Measurements from ENCODE around the gene NEBL. TPM values are rescaled to one million over a fixed set of nuclear protein-coding genes. Genes with fewer than 3 reads are reported as not detected.

The NEBL gene
- total RNA-seq, 2 experiments from 2014 or later: 0.07 to 0.34 TPM

DNA sequence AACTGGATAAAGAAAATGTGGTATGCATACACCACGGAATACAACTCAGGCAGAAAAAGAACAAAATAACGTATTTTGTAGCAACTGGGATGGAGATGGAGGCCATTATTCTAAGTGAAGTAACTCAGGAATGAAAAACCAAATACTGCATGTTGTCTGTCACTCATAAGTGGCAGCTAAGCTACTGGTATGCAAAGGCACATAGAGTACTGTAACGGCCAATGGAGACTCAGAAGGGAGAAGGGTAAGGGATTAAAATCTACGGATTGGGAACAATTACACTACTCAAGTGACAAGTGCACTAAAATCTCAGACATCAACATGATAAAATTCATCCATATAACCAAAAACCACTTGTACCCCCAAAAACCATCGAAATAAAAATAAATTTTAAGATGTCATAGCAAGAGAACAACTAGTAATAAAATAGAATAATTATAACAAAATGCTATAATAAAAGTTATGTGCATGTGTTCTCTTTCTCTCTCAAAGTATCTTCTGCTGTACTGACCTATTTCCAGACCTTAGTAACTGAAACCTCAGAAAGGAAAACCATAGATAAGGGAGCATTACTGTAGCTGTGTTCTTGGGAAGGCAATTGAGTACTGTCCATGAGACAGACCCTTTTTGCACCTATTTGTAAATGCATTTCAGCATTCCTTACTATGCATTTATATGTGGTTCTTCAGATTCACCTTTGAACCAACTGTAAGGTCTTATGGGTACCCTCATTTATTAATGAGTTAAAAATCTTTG, 6.7 kb upstream of the NEBL start:
- TF ChIP-seq, protein P1, sequence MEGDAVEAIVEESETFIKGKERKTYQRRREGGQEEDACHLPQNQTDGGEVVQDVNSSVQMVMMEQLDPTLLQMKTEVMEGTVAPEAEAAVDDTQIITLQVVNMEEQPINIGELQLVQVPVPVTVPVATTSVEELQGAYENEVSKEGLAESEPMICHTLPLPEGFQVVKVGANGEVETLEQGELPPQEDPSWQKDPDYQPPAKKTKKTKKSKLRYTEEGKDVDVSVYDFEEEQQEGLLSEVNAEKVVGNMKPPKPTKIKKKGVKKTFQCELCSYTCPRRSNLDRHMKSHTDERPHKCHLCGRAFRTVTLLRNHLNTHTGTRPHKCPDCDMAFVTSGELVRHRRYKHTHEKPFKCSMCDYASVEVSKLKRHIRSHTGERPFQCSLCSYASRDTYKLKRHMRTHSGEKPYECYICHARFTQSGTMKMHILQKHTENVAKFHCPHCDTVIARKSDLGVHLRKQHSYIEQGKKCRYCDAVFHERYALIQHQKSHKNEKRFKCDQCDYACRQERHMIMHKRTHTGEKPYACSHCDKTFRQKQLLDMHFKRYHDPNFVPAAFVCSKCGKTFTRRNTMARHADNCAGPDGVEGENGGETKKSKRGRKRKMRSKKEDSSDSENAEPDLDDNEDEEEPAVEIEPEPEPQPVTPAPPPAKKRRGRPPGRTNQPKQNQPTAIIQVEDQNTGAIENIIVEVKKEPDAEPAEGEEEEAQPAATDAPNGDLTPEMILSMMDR (IDR thresholded peaks at IDR 0.05): no peak
- no peak for DNase-seq
- ATAC-seq: no peak
- Mint-ChIP-seq H3K27ac (no peak overlapping the region), H3K9me3 (peaks cover 4% of the 10 kb centered on the region), H3K4me1 (ENCODE audit: low read depth) (no peaks in the 10 kb centered on the region), H3K36me3 (ENCODE audit: low read depth) (no peaks in the 10 kb centered on the region), H3K27me3 (no peaks in the 10 kb centered on the region), H3K4me3 (no peak overlapping the region)
- CTCF ChIA-PET: no interaction called here
- intact Hi-C loops (cut with micrococcal nuclease): no loop called here
- POLR2A ChIA-PET: no interaction called here

DNA sequence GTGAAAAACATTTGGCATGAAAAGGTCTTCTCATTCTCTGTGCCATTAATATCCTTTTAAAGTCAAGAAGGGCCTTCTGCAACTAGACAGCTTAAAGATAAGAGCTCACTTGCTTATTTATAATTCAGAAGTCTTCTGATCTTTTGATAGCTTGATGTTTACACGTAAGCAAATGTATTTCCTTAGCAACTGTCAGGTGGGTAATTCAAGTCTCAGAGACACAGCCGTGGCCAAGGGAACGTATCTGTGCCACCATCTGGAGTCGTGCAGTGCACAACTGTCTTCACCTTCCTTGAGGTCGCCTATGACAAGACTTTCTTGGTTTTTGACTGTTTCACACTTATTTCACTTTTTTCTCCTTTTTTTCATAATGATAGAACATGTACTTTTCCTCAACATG, 4.0 kb upstream of the NEBL start:
- no peak overlapping the region for H3K27ac Mint-ChIP-seq
- H3K9me3 Mint-ChIP-seq: peaks cover 4% of the 10 kb centered on the region
- H3K27me3 Mint-ChIP-seq: no peaks in the 10 kb centered on the region
- TF ChIP-seq, protein P1 (IDR thresholded peaks at IDR 0.05): no peak
- no peak for ATAC-seq
- no peak for DNase-seq
- ChIA-PET CTCF (no interaction called here), POLR2A (no interaction called here)
- H3K4me1 Mint-ChIP-seq (ENCODE audit: low read depth): no peaks in the 10 kb centered on the region
- intact Hi-C loops (cut with micrococcal nuclease): no loop called here
- H3K4me3 Mint-ChIP-seq: no peak overlapping the region
- no peaks in the 10 kb centered on the region for H3K36me3 Mint-ChIP-seq (ENCODE audit: low read depth)

DNA sequence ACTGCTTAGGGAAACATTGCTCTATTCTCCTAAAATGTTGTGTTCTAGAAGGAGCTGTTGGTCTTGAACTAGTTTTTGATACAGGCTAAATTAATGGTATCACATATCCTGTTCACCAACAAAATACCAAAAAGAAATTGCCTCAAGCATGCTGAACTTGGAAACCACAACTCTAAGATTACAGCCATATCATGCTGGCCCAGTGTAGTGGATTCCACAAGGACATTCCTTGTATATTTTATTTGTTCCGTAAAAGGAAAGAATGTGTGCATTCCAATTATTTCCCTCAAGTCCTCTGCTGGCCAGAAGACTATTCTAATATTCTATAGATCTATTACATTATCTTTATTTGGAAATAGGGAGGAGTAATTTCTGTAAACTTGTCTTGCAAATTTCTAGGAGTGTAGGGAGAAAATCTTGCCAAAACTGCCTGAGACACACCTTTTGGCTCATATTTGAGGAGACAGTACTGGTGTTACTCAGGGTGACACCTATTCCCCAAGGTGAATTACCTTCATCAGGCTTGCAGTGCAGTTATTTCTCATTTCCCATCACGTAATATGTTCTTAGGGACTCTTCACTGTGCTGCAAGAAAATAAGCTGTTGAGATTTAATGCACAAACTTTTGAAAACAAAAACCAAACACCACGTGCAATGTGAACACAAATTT, 1.9 kb upstream of the NEBL start:
- Mint-ChIP-seq H3K36me3 (ENCODE audit: low read depth) (no peaks in the 10 kb centered on the region), H3K27ac (no peak overlapping the region), H3K27me3 (no peaks in the 10 kb centered on the region), H3K4me3 (no peak overlapping the region), H3K4me1 (ENCODE audit: low read depth) (no peaks in the 10 kb centered on the region), H3K9me3 (peaks cover 2% of the 10 kb centered on the region)
- POLR2A ChIA-PET: no interaction called here
- DNase-seq: no peak
- CTCF ChIA-PET: interaction anchor here (1.2 kb wide), 1 partner anchor 11 kb away, joined by 3 read pairs; no protein-coding TSS in a partner anchor
- TF ChIP-seq, protein P1 (IDR thresholded peaks at IDR 0.05): no peak
- intact Hi-C loops (cut with micrococcal nuclease): no loop called here
- ATAC-seq: no peak

DNA sequence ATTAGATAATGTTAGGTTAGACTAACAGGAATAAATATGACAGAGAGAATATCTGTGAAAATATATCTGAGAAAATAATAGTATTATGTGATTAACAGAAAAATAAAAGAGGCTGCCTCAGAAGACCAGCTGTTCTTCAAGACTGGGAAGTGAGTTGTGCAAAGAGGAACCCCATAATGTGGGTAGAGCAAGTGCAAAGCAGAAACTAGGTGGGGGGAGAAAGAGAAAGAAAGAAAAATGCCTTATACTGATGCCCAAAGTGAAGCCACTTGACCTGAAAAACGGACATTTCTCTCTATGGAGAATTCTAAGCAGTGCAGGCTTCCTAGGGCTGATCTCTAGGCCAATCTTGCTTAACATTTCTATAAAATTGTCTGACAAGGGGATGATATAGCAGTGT, 3.8 kb downstream of the NEBL start:
- H3K36me3 Mint-ChIP-seq (ENCODE audit: low read depth): no peaks in the 10 kb centered on the region
- H3K4me3 Mint-ChIP-seq: no peak overlapping the region
- peaks cover 2% of the 10 kb centered on the region for H3K27me3 Mint-ChIP-seq
- no peaks in the 10 kb centered on the region for H3K9me3 Mint-ChIP-seq
- TF ChIP-seq, protein P1 (IDR thresholded peaks at IDR 0.05): no peak
- ChIA-PET CTCF (no interaction called here), POLR2A (no interaction called here)
- H3K27ac Mint-ChIP-seq: no peak overlapping the region
- no peaks in the 10 kb centered on the region for H3K4me1 Mint-ChIP-seq (ENCODE audit: low read depth)
- DNase-seq (no peak), ATAC-seq (no peak)
- intact Hi-C loops (cut with micrococcal nuclease): no loop called here

DNA sequence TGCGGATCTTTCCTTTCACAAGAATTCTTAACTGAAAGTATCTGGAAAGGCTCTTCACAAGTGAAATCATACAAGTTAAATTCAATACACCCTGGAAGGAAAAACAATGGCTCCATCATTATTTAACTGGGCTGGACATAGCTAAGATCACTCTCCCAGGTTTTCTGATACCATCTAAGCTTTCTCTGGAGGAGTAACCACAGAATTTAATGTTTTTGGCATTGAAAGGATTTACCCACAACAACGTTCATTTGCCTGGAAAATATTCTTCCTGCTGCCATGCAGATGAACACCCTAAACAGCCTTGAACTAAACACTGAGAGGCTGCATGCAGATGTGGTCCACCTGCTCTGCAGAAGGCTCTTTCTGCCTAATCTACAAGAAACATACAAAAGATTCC, 4.3 kb downstream of the NEBL start:
- TF ChIP-seq, protein P1 (IDR thresholded peaks at IDR 0.05): no peak
- ChIA-PET CTCF (no interaction called here), POLR2A (no interaction called here)
- Mint-ChIP-seq H3K4me3 (no peak overlapping the region), H3K27me3 (peaks cover 2% of the 10 kb centered on the region), H3K27ac (no peak overlapping the region), H3K36me3 (ENCODE audit: low read depth) (no peaks in the 10 kb centered on the region), H3K9me3 (no peaks in the 10 kb centered on the region), H3K4me1 (ENCODE audit: low read depth) (no peaks in the 10 kb centered on the region)
- intact Hi-C loops (cut with micrococcal nuclease): no loop called here
- ATAC-seq (no peak), DNase-seq (no peak)
